Measurements from ENCODE around the gene POP5. TPM values are rescaled to one million over a fixed set of nuclear protein-coding genes. Genes with fewer than 3 reads are reported as not detected.
"Not testable (repeated sequence)": the region's sequence is repeated elsewhere in the genome, so short reads cannot be mapped to it uniquely, and the experiment has no call there.

POP5 gene
- total RNA-seq, 1 donor from 2014 or later = 36.5 TPM

DNA sequence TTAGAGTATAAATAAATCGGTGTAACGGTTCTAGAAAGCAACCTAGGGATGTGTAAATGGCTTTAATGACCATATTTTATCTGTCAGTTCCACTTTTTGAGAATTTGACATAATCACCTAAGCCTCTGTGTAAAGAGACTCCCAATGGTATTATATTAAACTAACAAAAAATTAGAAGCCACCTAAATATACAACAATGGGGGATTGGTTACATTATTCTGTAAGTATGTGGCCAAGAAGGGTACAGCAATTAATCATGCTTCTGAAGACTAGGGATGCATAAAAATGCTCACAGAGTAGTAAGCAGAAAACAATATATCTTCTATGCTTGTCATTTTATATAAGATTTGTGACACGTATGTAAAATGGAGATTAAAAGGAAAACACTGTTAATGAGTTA lies 36.5 kb downstream of the POP5 start:
- DNase-seq (ENCODE audit: low spot score) = no peak
- intact Hi-C loops (cut with DNase I) = no loop called here

GRCh38 chr12:120542166-120542565 lies 39.0 kb downstream of the POP5 start:
- DNase-seq (ENCODE audit: low spot score) = no peak
- intact Hi-C loops (cut with DNase I) = no loop called here

DNA sequence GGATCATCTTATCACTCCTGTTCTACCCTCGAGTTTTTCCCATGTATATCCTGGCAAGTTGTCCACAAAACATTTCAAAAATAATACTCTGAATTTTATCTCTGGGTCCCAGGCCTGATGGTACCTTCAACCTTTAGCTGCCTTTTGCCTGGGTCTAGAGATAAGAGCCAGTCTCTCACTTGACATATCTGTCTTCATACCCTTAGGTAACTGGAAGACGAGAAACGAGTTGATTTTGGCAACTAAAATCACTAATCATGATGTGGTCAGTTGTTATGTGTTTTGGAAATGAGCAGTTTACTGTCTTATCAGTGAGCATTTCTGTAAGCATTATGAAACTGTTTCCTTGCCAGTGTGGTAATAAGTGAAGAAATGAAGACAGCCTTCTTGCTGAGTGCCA lies 40.8 kb downstream of the POP5 start:
- no peak for DNase-seq (ENCODE audit: low spot score)
- intact Hi-C loops (cut with DNase I) = no loop called here

DNA sequence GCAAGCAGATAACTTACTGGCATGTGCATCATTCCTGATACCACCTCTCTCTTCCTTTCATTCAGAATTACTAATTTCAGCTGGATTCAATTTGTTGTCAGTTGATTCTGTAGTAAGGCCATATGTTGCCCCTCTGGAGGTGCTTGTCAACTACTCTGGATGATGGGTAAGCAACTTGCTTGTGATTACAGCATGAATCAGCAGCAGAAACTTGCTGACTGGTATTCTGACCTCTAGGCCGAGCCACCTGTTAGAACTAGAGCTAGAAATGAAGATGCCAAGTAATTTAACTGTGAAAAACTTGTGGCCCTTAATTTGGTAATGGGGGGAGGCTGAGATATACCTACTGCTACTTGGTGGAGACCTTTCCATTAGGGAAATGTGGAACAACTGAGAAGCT lies 41.9 kb downstream of the POP5 start:
- no peak for DNase-seq (ENCODE audit: low spot score)
- intact Hi-C loops (cut with DNase I) = no loop called here

GRCh38 chr12:120538281-120539156 lies 42.7 kb downstream of the POP5 start:
- intact Hi-C loops (cut with DNase I) = no loop called here
- DNase-seq (ENCODE audit: low spot score) = peak; percentile 87

DNA sequence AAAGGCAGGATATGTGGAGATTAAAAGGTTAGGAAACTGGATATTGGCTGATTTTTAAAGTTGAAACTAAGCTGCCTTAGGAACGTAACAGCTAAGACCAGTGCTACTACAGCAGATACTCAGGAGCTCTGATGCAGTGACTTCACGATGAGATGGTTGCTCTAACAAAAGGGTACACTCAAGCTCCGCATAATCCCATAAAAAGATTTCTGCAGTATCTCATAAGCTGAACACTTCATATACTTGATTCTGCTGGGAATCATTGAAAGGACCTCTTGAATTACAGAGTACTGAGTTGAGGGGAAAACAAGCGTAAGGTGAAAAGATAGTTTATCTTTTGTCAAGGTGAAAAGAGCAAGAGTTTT lies 43.4 kb downstream of the POP5 start:
- no peak for DNase-seq (ENCODE audit: low spot score)
- intact Hi-C loops (cut with DNase I) = no loop called here

GRCh38 chr12:120536064-120536791 lies 45.0 kb downstream of the POP5 start:
- intact Hi-C loops (cut with DNase I) = no loop called here
- DNase-seq (ENCODE audit: low spot score) = no peak

DNA sequence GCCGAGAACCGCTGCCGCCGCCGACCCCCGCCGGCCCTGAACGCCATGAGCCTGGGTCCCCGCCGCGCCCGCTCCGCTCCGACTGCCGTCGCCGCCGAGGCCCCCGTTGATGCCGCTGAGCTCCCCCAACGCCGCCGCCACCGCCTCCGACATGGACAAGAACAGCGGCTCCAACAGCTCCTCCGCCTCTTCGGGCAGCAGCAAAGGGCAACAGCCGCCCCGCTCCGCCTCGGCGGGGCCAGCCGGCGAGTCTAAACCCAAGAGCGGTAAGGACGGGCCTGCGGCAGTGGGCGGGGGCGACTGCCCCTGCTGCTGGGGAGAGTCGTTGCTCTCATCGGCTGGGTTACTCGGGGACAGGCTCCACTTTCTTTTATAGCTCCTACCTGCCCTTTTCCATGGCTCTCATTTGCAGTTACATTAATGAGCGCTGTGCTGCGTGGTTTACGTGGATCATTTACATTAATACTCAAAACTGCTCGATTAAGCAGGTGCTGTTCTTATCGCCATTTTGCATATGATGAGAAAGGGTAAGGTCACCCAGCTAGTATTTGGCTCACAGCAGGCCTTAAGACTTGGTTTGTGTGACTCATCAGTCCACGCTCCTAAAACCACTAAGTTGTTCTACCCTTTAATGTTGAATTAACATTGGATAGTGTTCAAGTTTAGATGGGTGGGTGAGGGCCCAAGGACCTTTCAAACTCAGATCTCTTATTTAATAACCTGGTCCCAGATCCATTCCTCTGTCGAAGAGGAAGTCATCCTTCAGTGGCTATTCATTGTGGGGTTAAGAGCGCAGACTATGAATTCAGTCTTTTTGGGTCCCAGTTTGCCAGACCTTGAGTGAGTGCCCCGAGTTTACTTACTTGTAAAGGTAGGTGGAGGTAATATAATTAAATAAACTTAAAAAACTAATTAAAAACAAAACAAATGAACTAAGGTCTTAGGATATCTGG lies 46.2 kb downstream of the POP5 start:
- intact Hi-C loops (cut with DNase I) = loop anchor here (5.0 kb wide), 2 partner anchors 38 to 47 kb away; partner anchors contain the start of genes DYNLL1 and POP5
- peak; percentile 79 for DNase-seq (ENCODE audit: low spot score)

- intact Hi-C loops (cut with DNase I) = loop anchor here (5.0 kb wide), 2 partner anchors 37 to 48 kb away; partner anchors contain the start of genes DYNLL1 and POP5
- peak; percentile 87 for DNase-seq (ENCODE audit: low spot score)
Observed at GRCh38 chr12:120534203-120534702, 46.9 kb downstream of the POP5 start, which contains the start of gene RNF10. Gene RNF10 (plus strand): TSS chr12:120534356. CDS start chr12:120534812, 456 bp downstream.

- DNase-seq (ENCODE audit: low spot score) = no peak
- intact Hi-C loops (cut with DNase I) = loop anchor here (5.0 kb wide), 2 partner anchors 35 to 50 kb away; partner anchors contain the start of genes DYNLL1 and POP5
Observed at GRCh38 chr12:120532701-120533238, 48.4 kb downstream of the POP5 start.

GRCh38 chr12:120530418-120530761 lies 50.8 kb downstream of the POP5 start:
- DNase-seq (ENCODE audit: low spot score) = not testable (repeated sequence)
- intact Hi-C loops (cut with DNase I) = loop anchor here (5.0 kb wide), 2 partner anchors 33 to 52 kb away; partner anchors contain the start of genes DYNLL1 and POP5

DNA sequence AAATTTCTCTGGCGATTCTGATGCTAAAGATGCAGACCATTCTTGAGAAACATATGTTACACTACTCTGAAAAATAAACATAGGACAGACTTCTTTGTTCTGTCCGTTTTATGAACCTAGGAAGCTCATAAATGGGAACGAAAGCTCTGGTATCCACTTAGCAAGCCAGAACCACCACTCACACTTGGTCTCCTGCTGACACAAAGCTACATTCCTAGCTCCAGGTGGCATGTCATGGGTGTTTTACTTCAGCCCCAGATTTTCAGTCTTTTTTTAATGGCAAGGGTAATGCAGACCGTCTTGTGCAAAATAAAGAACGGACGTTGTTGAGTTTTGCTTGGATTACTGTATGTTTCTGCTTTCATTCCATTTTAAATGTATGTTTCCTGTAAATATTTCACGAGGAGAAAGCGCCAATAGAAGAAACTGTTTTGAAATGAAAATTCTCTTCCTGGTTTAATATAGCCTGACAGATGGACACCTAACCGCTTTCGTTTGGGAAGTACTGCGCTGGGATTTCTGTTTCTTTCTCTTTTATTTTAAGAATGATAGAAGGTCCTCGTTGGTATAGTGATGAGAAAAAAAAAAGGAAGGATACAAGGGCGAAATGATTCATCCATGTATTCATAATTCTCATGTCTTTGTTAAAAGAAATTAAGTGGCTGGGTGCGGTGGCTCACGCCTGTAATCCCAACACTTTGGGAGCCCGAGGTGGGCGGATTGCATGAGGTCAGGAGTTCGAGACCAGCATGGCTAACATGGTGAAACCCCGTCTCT lies 51.4 kb downstream of the POP5 start:
- DNase-seq (ENCODE audit: low spot score) = no peak
- intact Hi-C loops (cut with DNase I) = loop anchor here (5.0 kb wide), 3 partner anchors 33 to 487 kb away; partner anchors contain the start of genes C12orf43, DYNLL1 and POP5

GRCh38 chr12:120528861-120529525 lies 52.2 kb downstream of the POP5 start, which contains the start of gene COQ5:
Gene COQ5 (minus strand): TSS chr12:120529158. CDS start chr12:120529141, 17 bp downstream.
- intact Hi-C loops (cut with DNase I) = loop anchor here (5.0 kb wide), 1 partner anchor 488 kb away; the partner anchor contains the start of gene C12orf43
- peak; percentile 95 for DNase-seq (ENCODE audit: low spot score)

Measured in cardiac septum (tissue), 1 donor.